ENCODE data around the gene DERL3.

DNA sequence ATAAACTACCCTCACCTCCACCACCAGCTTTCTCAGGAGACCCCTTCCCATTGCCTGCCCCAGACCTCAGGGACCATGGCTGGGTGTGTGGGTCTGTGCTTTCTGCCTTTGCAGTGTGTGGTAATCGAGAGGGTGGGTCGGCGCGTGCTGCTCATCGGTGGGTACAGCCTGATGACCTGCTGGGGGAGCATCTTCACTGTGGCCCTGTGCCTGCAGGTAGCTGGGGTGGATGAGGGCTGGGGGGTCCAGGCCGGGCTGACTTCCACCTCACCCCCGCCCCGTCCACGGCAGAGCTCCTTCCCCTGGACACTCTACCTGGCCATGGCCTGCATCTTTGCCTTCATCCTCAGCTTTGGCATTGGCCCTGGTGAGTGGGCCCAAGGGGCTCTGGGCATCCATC, 44.9 kb upstream of the DERL3 start:
- TF ChIP-seq, protein P1, sequence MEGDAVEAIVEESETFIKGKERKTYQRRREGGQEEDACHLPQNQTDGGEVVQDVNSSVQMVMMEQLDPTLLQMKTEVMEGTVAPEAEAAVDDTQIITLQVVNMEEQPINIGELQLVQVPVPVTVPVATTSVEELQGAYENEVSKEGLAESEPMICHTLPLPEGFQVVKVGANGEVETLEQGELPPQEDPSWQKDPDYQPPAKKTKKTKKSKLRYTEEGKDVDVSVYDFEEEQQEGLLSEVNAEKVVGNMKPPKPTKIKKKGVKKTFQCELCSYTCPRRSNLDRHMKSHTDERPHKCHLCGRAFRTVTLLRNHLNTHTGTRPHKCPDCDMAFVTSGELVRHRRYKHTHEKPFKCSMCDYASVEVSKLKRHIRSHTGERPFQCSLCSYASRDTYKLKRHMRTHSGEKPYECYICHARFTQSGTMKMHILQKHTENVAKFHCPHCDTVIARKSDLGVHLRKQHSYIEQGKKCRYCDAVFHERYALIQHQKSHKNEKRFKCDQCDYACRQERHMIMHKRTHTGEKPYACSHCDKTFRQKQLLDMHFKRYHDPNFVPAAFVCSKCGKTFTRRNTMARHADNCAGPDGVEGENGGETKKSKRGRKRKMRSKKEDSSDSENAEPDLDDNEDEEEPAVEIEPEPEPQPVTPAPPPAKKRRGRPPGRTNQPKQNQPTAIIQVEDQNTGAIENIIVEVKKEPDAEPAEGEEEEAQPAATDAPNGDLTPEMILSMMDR (IDR thresholded peaks at IDR 0.05), result no peak
- TF ChIP-seq EZH2 (IDR thresholded peaks at IDR 0.05; ENCODE audit: borderline replicate concordance, insufficient read depth, low read depth, low read length, poor library complexity, severe bottlenecking), result no peak

All from B cell (primary cell).